ENCODE results near the gene REC114.

REC114 gene

DNA sequence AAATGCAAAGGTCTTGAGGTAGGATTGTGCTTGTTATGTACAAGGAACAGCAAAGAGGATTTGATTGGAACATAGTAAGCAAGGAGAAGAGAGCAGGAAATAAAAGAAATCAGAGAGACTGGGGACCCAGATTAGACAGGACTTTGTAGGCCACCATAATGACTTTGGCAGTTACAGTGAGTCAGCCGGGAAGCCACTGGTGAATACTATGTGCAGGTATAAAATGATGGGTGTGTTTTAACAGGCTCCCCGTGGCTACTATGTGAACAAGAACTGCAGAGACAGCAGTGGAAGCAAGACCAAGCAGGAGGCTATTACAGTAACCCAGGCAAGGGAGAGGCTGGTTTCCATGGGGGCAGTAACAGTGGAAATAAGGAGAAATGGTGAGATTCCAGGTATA lies 135.1 kb downstream of the REC114 start:
- no peak for DNase-seq (ENCODE audit: low read depth)

DNA sequence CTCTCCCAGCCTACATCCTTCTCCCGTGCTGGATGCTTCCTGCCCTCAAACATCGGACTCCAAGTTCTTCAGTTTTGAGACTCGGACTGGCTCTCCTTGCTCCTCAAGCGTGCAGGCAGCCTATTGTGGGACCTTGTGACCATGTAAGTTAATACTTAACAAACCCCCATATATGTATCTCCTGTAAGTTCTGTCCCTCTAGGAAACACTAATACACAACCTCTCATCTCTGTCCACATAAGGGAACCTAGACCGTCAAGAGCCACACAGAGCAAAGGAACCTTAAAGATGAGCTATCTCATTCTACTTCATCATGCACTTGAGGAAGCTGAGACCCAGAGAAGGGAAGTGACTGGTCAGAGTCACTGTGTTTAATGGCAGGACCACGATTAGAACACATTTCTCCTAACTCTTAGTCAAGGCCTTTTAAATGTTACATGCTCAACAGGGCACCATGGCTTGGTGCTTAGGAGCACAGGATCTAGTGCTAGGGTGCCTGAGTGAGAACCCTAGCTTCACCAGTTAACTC lies 140.0 kb downstream of the REC114 start:
- DNase-seq (ENCODE audit: low read depth): no peak

DNA sequence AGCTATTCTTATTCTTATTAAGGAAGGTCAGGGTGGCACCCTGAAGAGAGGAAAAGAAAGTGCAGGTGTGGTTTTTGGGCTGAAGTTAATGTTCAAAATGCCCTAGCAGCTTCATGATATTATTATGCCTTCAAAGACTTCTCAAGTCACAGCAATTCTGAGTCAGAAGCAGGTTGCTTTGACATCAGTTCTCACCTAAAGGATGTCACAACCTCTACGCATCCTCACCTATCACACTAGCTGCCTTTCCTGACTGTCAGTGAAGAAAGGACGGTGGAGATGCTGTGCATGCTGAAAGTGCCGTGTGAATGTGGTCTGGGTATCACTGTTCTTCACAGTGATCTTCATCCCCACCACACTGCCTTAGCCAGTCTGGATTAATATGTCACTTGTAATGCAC lies 140.6 kb downstream of the REC114 start:
- DNase-seq (ENCODE audit: low read depth): no peak

DNA sequence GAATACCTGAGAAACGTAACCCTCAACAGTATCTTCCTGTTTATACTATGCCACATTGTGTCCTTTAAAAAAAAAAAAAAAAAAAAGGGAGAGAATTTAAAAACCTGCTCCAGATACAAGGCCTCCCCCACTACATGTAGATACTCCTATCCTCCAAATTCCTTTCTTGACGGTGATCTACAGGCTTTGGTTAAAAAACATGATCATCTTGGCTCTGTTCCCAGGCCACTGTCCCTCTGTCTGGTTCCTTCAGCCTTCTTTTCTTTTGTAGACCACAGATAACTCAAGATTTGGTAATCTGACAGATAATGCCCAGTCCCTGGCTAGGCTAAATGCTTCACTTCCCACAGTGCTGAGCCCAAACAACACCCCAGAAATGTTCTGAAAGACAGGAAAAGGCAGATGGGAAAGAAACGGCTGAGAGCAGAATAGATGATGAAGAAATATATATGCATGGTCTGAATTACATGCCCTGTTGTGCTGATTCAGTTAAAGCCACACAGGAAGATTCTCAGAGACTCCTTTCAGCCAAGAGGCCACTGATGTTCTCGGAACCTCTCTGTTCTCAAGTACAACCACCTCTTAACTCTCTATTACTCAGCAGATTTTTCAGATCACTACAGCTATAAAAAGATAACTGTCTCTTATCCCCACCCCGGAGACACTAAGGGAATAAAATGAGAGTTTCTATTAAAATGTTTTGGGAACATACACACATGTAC lies 141.9 kb downstream of the REC114 start:
- DNase-seq (ENCODE audit: low read depth): no peak

DNA sequence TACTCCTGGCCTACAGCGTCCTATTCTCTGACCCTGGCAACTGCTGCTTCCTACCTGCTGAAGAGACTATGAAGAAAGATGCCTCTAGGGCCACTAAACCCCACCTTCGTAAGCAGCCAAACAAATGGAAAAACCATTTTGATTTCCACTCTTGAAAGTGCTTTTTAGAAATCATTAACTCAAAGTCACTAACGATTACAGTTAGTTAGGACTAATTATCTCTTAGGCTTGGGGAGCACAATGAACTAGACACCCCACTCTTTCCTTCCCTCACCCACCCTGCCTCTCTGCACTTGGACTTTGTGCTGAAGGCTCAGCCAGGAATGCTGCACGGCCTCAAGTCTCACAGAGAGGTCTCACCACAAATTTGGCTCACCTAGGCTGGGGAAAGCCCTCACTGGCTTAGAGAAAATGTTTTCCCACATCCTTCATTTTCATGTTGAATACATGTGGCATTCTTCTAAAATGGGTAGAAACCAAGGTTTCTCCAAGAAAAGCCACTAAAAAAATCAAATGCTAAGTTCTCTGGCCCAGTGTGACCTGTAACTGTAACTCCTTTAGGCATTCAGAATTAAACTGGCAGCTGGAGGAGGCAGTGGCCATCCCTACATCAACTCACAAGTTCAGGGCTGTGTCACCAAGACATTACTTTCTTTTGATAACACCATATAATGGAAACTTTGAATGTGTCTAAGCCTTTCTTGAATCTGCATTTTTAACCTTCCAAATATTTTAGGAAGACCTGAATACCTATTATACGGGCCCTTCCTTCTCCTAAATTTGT lies 143.1 kb downstream of the REC114 start:
- DNase-seq (ENCODE audit: low read depth): no peak

- DNase-seq (ENCODE audit: low read depth): no peak
Observed at GRCh38 chr15:73589766-73590165, 146.8 kb downstream of the REC114 start.

GRCh38 chr15:73590263-73590662 lies 147.3 kb downstream of the REC114 start:
- no peak for DNase-seq (ENCODE audit: low read depth)

DNA sequence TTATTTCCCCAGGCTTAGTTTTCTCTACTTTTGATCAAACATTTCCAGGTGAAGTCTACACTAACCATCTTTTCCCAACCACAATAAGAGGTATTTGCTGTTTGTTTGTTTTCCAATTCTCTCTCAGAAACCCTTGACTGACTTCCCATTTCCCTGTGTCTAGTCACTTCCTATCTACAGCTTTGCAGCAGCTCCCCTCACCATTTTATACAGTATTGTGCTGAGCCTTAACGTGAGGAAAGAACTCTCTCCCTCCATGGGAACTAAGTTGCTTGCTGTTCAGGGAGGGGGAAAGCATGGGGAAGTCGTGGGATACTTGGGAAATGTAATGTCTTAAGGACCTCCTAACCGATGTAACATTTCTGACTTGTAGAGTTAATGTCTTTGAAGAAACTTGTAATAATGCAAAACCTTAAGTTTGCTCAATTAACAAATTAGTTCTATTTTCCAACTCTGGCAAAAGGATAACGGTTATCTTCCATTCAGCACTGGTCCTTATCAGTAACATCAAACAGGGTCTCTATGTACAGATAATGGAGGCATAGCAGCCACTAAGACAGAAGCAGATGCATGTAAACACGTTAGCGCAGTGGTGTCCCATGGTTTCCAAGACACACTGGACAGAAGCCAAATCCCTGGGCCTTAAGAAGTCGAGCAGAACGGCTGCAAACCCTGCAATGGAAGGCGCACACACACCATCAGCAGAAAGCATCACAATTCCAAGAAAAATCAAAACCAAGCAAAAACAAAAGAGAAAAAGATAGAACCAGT lies 150.5 kb downstream of the REC114 start:
- DNase-seq (ENCODE audit: low read depth): no peak

DNA sequence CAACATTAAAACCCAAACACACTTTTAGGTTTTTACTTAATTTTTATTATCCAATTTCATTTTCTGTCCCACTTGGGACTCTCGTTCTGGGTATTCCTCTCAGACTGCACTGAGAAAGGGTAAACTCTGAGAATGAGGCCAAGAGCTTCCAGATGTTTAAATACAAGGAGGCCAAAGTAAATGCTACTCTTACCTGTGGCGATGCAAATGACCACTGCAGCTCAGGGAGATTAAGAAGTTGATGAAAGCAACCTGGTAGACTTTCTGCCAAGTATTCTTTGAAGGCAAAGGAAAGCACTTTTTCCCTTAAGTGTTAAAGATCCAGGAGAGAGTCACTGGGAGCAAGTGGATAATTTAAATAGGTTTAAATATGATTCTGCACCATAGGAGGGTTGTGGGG lies 151.1 kb downstream of the REC114 start:
- no peak for DNase-seq (ENCODE audit: low read depth)

DNA sequence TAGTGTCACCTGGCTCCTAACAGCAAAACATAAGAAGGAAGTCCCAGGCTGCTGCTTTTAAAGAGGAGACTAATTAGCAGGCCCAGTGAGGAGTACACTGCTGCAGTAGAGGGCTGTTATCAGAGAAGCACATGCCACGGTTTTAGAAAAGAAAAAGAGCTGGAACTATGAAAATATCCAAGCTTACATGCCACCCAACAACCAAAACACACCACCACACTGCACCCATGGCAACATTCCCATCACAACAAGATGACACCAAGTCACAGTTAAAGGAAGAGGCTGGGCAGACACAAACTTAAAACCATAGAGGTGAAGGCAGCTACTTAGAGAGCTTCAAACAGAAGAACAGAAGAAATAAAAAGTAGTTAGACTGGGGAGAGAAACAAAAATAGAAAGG lies 153.2 kb downstream of the REC114 start:
- DNase-seq (ENCODE audit: low read depth): no peak

DNA sequence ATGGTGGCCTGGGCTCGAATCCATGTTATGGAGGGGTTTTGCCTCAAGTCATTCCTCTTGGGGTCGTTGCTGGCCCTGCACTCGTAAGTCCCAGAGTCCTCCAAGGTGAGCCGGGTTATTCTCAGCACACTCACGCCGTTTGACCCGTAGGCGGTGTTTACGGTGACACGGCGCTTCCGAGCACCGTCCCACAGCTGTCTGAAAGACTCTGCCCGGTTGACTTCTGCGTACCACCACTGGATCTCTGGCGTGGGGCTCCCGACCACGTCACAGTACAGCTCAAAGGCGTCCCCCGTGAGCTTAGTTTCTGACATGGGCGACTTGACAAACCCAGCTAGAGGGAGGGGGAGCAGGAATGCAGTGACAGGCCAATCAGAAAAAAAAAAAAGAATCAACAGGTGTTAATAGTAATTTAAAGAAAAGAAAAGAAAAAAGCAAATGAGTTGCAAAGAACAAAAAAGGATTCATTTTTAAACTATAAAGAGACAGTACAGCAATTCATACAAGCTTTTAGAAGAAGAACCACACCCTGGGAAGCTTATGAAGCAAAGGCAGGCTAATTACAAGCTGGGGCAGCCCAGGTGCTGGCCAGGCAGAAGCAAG lies 154.2 kb downstream of the REC114 start:
- DNase-seq (ENCODE audit: low read depth): no peak

DNA sequence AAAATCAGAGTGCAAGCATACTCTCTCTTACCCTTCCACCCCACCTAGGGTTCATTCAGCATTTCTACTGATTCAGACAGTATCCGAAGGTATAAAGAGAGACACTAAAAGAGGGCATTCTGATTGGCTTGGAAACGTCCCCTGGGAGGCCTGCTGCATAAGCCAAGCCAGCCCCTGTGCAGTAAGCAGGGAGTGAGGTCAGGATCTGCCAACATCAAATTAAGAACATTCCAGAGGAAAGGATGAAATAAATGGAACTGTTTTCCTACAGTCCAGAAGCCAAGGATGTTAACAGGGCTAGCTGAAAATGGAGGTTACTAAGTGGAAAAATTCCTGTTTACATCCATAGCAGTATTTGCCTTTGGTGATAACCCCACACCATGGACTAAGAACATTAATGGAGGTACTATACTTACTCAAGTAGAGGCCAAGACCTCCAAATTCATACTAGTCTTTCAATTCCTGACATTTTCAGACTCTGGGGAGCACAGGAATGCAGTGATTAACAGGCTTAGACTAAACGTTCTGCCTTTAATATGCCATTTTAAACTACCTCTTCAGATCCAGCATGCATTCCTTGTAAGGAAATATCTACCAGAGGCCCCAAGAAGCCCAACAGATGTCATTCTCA lies 155.7 kb downstream of the REC114 start:
- DNase-seq (ENCODE audit: low read depth): no peak

- no peak for DNase-seq (ENCODE audit: low read depth)
Observed at GRCh38 chr15:73599934-73600333, 157.0 kb downstream of the REC114 start.

DNA sequence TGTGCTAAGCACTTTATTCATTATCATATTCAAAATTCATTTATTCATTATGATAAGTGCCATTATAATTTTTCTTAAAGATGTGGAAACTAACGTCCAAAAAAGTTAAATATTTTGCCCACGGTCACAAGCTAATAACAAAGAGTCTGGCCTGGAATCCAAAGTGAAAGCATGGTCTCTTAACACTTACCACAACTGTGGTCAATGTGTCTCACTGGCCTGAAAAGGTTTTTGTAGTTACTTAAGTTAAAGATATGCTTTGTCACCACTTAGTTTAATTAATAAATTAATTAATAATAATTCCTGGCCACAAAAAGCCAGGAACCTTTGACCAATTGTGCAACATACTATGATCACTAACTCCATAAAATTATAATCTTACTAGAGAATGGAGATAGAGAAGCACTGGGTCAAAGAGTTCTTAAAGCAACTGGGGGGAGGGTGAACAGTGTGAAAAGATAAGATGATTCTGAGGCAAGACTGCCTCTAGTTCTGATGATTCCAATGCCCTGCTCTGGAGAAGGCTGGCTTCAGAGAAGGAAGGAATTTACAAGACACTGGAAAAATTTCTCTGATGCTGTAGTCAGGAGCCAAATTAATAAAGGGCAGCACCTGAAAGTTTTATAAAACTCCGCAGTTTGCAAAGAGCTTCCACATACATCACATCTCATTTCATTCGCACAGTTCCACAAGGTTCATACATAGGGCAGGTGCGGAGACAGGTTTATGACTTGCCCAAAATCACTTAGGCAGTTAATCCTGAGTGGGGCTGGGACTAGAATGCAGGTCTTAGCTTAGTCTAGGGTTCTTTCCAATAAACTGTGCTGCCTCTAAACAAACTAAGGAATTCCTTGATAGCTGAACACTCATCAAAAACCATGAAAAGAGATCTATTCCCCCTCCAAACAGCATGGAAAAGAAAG lies 157.7 kb downstream of the REC114 start:
- DNase-seq (ENCODE audit: low read depth): no peak

DNA sequence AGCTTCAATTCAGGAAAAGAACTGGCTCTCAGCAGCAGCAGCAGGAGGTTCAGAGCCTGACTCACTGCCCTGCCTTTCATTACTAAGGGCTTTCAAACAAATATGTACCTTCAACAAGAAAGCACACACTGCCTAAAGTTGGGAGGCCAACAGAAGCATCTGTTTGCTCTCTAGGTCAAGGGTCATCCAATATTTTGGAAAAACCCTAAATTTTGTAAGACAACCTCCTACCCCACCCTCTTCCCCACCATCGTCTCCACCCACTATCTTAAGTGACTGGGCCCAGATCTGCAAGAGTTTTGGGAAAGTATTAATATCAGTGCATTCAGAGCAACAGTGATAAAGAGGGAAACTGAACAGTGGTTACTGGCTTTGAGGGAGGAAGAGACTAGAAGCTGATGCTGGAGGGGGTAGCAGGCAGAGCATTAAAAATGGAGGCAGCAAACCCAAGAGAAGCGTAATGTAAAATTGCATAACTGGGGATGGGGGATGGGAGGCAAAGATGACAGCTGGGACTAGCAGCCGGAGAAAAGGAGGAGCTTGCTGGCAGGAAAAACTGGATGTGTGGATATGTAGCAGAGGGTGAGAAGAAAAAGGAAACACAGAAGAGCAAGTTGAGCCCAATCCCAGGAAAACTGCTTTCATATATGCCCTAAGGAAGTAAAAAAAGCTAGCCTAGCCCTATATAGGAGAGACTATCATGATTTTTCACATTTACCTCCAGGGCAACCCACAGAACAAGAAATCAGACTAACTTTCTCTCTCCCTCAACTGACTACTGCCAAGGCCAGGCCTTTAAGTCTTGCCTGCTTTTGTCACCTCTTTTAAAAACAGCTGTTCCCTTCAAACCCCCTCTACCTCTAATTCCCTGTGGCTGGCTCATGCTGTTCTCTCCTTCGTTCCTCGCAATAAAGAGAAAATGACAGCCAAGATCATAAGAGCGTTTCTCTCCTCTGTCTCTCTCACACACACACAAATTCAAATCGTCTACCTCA lies 158.8 kb downstream of the REC114 start:
- DNase-seq (ENCODE audit: low read depth): no peak

GRCh38 chr15:73602446-73602843 lies 159.5 kb downstream of the REC114 start:
- DNase-seq (ENCODE audit: low read depth): no peak

GRCh38 chr15:73602992-73603391 lies 160.0 kb downstream of the REC114 start:
- DNase-seq (ENCODE audit: low read depth): no peak

DNA sequence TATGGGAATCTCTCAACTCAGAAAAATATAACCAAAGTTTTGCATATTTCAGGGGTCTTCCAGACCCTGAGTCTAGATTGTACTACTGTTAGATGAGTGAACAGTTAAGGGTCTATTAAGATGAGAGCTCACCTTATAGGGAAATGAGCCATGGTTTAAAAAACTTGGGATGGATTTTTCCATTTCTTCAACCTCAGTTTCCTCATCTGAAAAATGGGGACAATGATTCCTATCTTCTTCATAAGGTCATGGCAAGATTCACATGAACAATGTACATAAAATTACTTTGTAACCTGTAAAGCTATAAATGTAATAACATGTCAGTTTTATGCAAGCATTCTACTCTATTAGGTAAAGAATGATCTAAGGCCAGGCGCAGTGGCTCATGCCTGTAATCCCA lies 161.5 kb downstream of the REC114 start:
- no peak for DNase-seq (ENCODE audit: low read depth)

DNA sequence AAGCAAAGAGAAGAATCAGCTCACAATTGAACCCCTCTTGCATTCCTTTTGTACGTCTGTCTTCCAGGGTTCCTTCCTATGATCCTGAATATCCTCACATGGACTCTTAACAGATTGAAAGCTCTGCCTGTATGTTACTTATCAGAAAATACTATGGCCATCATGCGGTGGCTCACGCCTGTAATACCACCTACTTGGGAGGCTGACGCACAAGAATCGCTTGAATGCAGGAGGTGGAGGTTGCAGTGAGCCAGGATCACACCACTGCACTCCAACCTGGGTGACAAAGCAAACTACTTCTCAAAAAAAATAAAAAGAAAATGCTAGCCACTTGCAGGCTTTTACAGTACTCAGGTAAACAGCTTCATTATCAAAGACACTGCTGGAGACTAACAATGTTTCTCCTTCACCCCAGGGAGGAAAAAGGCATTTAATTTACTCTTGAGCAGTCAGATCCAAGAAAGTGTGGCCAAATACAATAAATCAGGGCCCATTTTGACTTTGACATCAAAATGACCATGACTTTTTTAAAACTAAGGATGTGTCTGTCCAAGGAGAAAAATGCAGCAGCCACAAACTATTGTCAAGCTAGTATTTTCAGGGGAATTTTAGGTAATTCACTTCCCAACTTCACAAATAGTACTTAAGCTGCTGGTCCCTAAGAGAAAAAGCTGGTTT lies 162.9 kb downstream of the REC114 start:
- no peak for DNase-seq (ENCODE audit: low read depth)
